Naive thymus-derived CD4-positive, alpha-beta T cell (primary cell): ENCODE results near the gene LMO7. TPM values are rescaled to one million over a fixed set of nuclear protein-coding genes. Genes with fewer than 3 reads are reported as not detected.

ENCODE experiments used
- ATAC-seq: fragments of 150-1000 bp; cut with Tn5 transposase; 2 replicates; pipeline ENCODE4 v1.10.0; 2021; ENCODE audit warnings: mild to moderate bottlenecking, moderate library complexity
- CTCF ChIA-PET: fragments of 350-600 bp; sonication (Branson Sonifier 250); formaldehyde crosslinking; loops from one replicate; lab custom pipeline; 2021; ENCODE audit warnings: antibody characterized with exemption; lab: Charles Lee
- POLR2A ChIA-PET: fragments of 350-600 bp; sonication (Branson Sonifier 250); formaldehyde crosslinking; loops from one replicate; lab custom pipeline; 2021; ENCODE audit warnings: antibody characterized with exemption, inconsistent platforms; lab: Charles Lee
- DNase-seq, 9 donors: peaks; one replicate each; pipeline versions ENCODE4 v3.0.0 to v3.0.0-alpha.2; 2020 to 2022; ENCODE audit warnings: mixed read lengths in 1 of 9
- H3K27ac ChIP-seq: one replicate; pipeline ENCODE4 v1.7.0; 2013; ENCODE audit warnings: mild to moderate bottlenecking, low read depth, low read length, moderate library complexity
- H3K27me3 ChIP-seq, 2 donors: one replicate each; pipeline ENCODE4 v1.7.0; 2013; ENCODE audit warnings: low read length in 2 of 2, mild to moderate bottlenecking in 2 of 2, moderate library complexity in 2 of 2; ENCODE audit not compliant: control insufficient read depth in 2 of 2, insufficient read depth in 2 of 2
- H3K36me3 ChIP-seq, 3 experiments: 1 replicate in 2 of 3; 2 replicates in 1 of 3; pipeline ENCODE4 v1.7.0; 2013; ENCODE audit warnings: low read length in 3 of 3, mild to moderate bottlenecking in 3 of 3, moderate library complexity in 1 of 3; ENCODE audit not compliant: insufficient read depth in 3 of 3, control insufficient read depth in 2 of 3
- H3K4me1 ChIP-seq, 2 donors: one replicate each; pipeline ENCODE4 v1.7.0; 2013; ENCODE audit warnings: low read length in 2 of 2, mild to moderate bottlenecking in 2 of 2, moderate library complexity in 1 of 2; ENCODE audit not compliant: control insufficient read depth in 2 of 2, insufficient read depth in 2 of 2
- H3K4me3 ChIP-seq: 2 replicates; pipeline ENCODE4 v1.7.0; 2013; ENCODE audit warnings: mild to moderate bottlenecking, low read length
- H3K9me3 ChIP-seq, 3 experiments: 1 replicate in 2 of 3; 2 replicates in 1 of 3; pipeline ENCODE4 v1.7.0; 2013; ENCODE audit warnings: low read length in 3 of 3; ENCODE audit not compliant: control insufficient read depth in 2 of 3
- H3K27ac Mint-ChIP-seq, 9 donors: one replicate each; pipeline ENCODE4 v1.8.0; 2020 to 2022; ENCODE audit warnings: mixed read lengths in 9 of 9, mild to moderate bottlenecking in 8 of 9, moderate library complexity in 5 of 9, inconsistent platforms in 2 of 9
- H3K27me3 Mint-ChIP-seq, 5 donors: one replicate each; pipeline ENCODE4 v1.8.0; 2021 to 2022; ENCODE audit warnings: mixed read lengths in 5 of 5, mild to moderate bottlenecking in 1 of 5
- H3K36me3 Mint-ChIP-seq, 5 donors: one replicate each; pipeline ENCODE4 v1.8.0; 2020 to 2022; ENCODE audit warnings: mixed read lengths in 5 of 5, mild to moderate bottlenecking in 3 of 5, inconsistent platforms in 1 of 5
- H3K4me1 Mint-ChIP-seq, 7 donors: one replicate each; pipeline ENCODE4 v1.8.0; 2020 to 2022; ENCODE audit warnings: mixed read lengths in 7 of 7, mild to moderate bottlenecking in 3 of 7, inconsistent platforms in 1 of 7
- H3K4me3 Mint-ChIP-seq, 10 donors: one replicate each; pipeline ENCODE4 v1.8.0; 2020 to 2022; ENCODE audit warnings: mild to moderate bottlenecking in 10 of 10, mixed read lengths in 10 of 10, moderate library complexity in 6 of 10, inconsistent platforms in 2 of 10
- H3K9me3 Mint-ChIP-seq, 11 donors: one replicate each; pipeline ENCODE4 v1.8.0; 2020 to 2022; ENCODE audit warnings: mixed read lengths in 11 of 11, mild to moderate bottlenecking in 4 of 11, inconsistent platforms in 1 of 11, moderate library complexity in 1 of 11
- intact Hi-C, 2 donors: fragments of 100-400 bp; cut with micrococcal nuclease; formaldehyde crosslinking; loops; one replicate each; pipeline ENCODE4 v1.15.1; 2023
- polyA plus RNA-seq, 2 donors: library from polyadenylated mRNA; unstranded; fragments of 300-500 nt; fragmentation: Illumina TruSeq; gene quantifications; one replicate each; pipeline ENCODE4 v1.2.3, GENCODE V29; 2021
- total RNA-seq, 6 experiments: library from RNA in 5 of 6; stranded (reverse) in 5 of 6; gene quantifications; 1 replicate in 5 of 6; 2 replicates in 1 of 6; pipeline ENCODE4 v1.2.3 and lab custom pipeline; 2021 to 2026

The LMO7 gene
- total and polyA plus RNA-seq, 7 experiments from 2014 or later, result 18.0 to 68.1 (median 37.8) TPM

- peaks cover 0 to 29% of the 10 kb centered on the region in 2 donors for H3K4me1 ChIP-seq
- H3K4me3 Mint-ChIP-seq, result no peak overlapping the region
- no peak overlapping the region for H3K4me3 ChIP-seq
- no peaks in the 10 kb centered on the region for H3K27me3 ChIP-seq
- ChIA-PET CTCF (no interaction called here), POLR2A (no interaction called here)
- DNase-seq (no peak), ATAC-seq (no peak)
- H3K9me3 ChIP-seq, result no peaks in the 10 kb centered on the region
- H3K4me1 Mint-ChIP-seq, result peaks cover 11 to 65% (median 61%) of the 10 kb centered on the region in 7 donors
- H3K27ac Mint-ChIP-seq, result no peak overlapping the region
- no peak overlapping the region for H3K27ac ChIP-seq
- peaks cover 5 to 41% (median 26%) of the 10 kb centered on the region in 5 donors for H3K36me3 Mint-ChIP-seq
- no peaks in the 10 kb centered on the region for H3K36me3 ChIP-seq
- intact Hi-C loops, result loop anchor here in 1 of 2 donors (10.0 kb wide), 1 partner anchor 1925 kb away; the partner anchor contains the start of gene SLAIN1
- peaks cover 0 to 9% (median 2%) of the 10 kb centered on the region in 11 donors for H3K9me3 Mint-ChIP-seq
- no peaks in the 10 kb centered on the region for H3K27me3 Mint-ChIP-seq
These were observed 133.2 kb downstream of the LMO7 start for GRCh38 chr13:75769141-75769905.

GRCh38 chr13:75770164-75770563, 134.0 kb downstream of the LMO7 start:
- H3K27ac Mint-ChIP-seq, result no peak overlapping the region
- peaks cover 10 to 66% (median 55%) of the 10 kb centered on the region in 7 donors for H3K4me1 Mint-ChIP-seq
- no peaks in the 10 kb centered on the region for H3K36me3 ChIP-seq
- no peak overlapping the region for H3K27ac ChIP-seq
- H3K4me3 ChIP-seq, result no peak overlapping the region
- DNase-seq (no peak), ATAC-seq (no peak)
- H3K4me3 Mint-ChIP-seq, result no peak overlapping the region
- ChIA-PET CTCF (no interaction called here), POLR2A (no interaction called here)
- peaks cover 0 to 9% (median 2%) of the 10 kb centered on the region in 11 donors for H3K9me3 Mint-ChIP-seq
- intact Hi-C loops, result no loop called here
- H3K9me3 ChIP-seq, result no peaks in the 10 kb centered on the region
- H3K36me3 Mint-ChIP-seq, result peaks cover 5 to 48% (median 25%) of the 10 kb centered on the region in 5 donors
- peaks cover 0 to 27% of the 10 kb centered on the region in 2 donors for H3K4me1 ChIP-seq
- no peaks in the 10 kb centered on the region for H3K27me3 Mint-ChIP-seq
- no peaks in the 10 kb centered on the region for H3K27me3 ChIP-seq

GRCh38 chr13:75770592-75771011, 134.5 kb downstream of the LMO7 start:
- intact Hi-C loops, result no loop called here
- H3K9me3 Mint-ChIP-seq, result peaks cover 0 to 8% (median 2%) of the 10 kb centered on the region in 11 donors
- no peak overlapping the region for H3K27ac ChIP-seq
- no peaks in the 10 kb centered on the region for H3K27me3 Mint-ChIP-seq
- DNase-seq (no peak), ATAC-seq (no peak)
- H3K36me3 ChIP-seq, result no peaks in the 10 kb centered on the region
- POLR2A ChIA-PET, result no interaction called here
- no peaks in the 10 kb centered on the region for H3K27me3 ChIP-seq
- H3K4me1 ChIP-seq, result peaks cover 0 to 23% of the 10 kb centered on the region in 2 donors
- H3K4me1 Mint-ChIP-seq, result peaks cover 10 to 62% (median 51%) of the 10 kb centered on the region in 7 donors
- H3K4me3 Mint-ChIP-seq, result no peak overlapping the region
- CTCF ChIA-PET, result interaction anchor here (0.6 kb wide), 1 partner anchor 13 kb away, joined by 3 read pairs; no protein-coding TSS in a partner anchor
- H3K4me3 ChIP-seq, result no peak overlapping the region
- peaks cover 5 to 48% (median 23%) of the 10 kb centered on the region in 5 donors for H3K36me3 Mint-ChIP-seq
- H3K27ac Mint-ChIP-seq, result no peak overlapping the region
- no peaks in the 10 kb centered on the region for H3K9me3 ChIP-seq

GRCh38 chr13:75771226-75771625, 135.1 kb downstream of the LMO7 start:
- H3K27me3 ChIP-seq, result no peaks in the 10 kb centered on the region
- H3K27ac Mint-ChIP-seq, result no peak overlapping the region
- ATAC-seq, result no peak
- CTCF ChIA-PET, result interaction anchor here (0.6 kb wide), 1 partner anchor 13 kb away, joined by 3 read pairs; no protein-coding TSS in a partner anchor
- no peak overlapping the region for H3K4me3 ChIP-seq
- no peaks in the 10 kb centered on the region for H3K36me3 ChIP-seq
- no peak overlapping the region for H3K27ac ChIP-seq
- peaks cover 0 to 8% (median 1%) of the 10 kb centered on the region in 11 donors for H3K9me3 Mint-ChIP-seq
- no peak overlapping the region for H3K4me3 Mint-ChIP-seq
- no peak for DNase-seq
- H3K4me1 ChIP-seq, result peaks cover 0 to 17% of the 10 kb centered on the region in 2 donors
- POLR2A ChIA-PET, result no interaction called here
- peaks cover 8 to 59% (median 44%) of the 10 kb centered on the region in 7 donors for H3K4me1 Mint-ChIP-seq
- no peaks in the 10 kb centered on the region for H3K9me3 ChIP-seq
- no peaks in the 10 kb centered on the region for H3K27me3 Mint-ChIP-seq
- intact Hi-C loops, result no loop called here
- peaks cover 5 to 46% (median 25%) of the 10 kb centered on the region in 5 donors for H3K36me3 Mint-ChIP-seq

GRCh38 chr13:75771818-75772217, 135.7 kb downstream of the LMO7 start:
- intact Hi-C loops, result no loop called here
- no peaks in the 10 kb centered on the region for H3K9me3 ChIP-seq
- no peak overlapping the region for H3K27ac ChIP-seq
- no peaks in the 10 kb centered on the region for H3K36me3 ChIP-seq
- Mint-ChIP-seq H3K27ac (no peak overlapping the region), H3K27me3 (no peaks in the 10 kb centered on the region), H3K4me3 (no peak overlapping the region), H3K9me3 (peaks cover 0 to 8% (median 0%) of the 10 kb centered on the region in 11 donors), H3K36me3 (peaks cover 5 to 49% (median 23%) of the 10 kb centered on the region in 5 donors), H3K4me1 (peaks cover 6 to 53% (median 38%) of the 10 kb centered on the region in 7 donors)
- ATAC-seq (no peak), DNase-seq (no peak)
- ChIA-PET POLR2A (no interaction called here), CTCF (no interaction called here)
- H3K4me1 ChIP-seq, result peaks cover 0 to 12% of the 10 kb centered on the region in 2 donors
- H3K4me3 ChIP-seq, result no peak overlapping the region
- no peaks in the 10 kb centered on the region for H3K27me3 ChIP-seq

GRCh38 chr13:75774176-75774575, 138.0 kb downstream of the LMO7 start:
- Histone ChIP-seq H3K4me1 (no peaks in the 10 kb centered on the region), H3K9me3 (no peaks in the 10 kb centered on the region), H3K27ac (no peak overlapping the region), H3K27me3 (no peaks in the 10 kb centered on the region), H3K4me3 (no peak overlapping the region), H3K36me3 (no peaks in the 10 kb centered on the region)
- H3K36me3 Mint-ChIP-seq, result peaks cover 5 to 58% (median 30%) of the 10 kb centered on the region in 5 donors
- peaks cover 3 to 36% (median 20%) of the 10 kb centered on the region in 7 donors for H3K4me1 Mint-ChIP-seq
- DNase-seq (no peak), ATAC-seq (no peak)
- ChIA-PET CTCF (no interaction called here), POLR2A (interaction anchor here (0.7 kb wide), 1 partner anchor 14 kb away, joined by 3 read pairs; no protein-coding TSS in a partner anchor)
- H3K27me3 Mint-ChIP-seq, result no peaks in the 10 kb centered on the region
- H3K4me3 Mint-ChIP-seq, result no peak overlapping the region
- intact Hi-C loops, result loop anchor here in 1 of 2 donors (2.0 kb wide), 1 partner anchor 17 kb away; no protein-coding TSS in a partner anchor
- H3K27ac Mint-ChIP-seq, result no peak overlapping the region
- H3K9me3 Mint-ChIP-seq, result peaks cover 0 to 9% (median 5%) of the 10 kb centered on the region in 11 donors
